LNCaP clone FGC (cell line): Measurements from ENCODE around the gene PACRG.

Experiments used
- DNase-seq: peaks from one replicate; pipeline ENCODE4 v3.0.0-alpha.2; 2011; ENCODE audit warnings: low read depth
- H3K4me3 ChIP-seq: 2 replicates; pipeline ENCODE4 v1.5.1; 2011; ENCODE audit warnings: mild to moderate bottlenecking, low read depth, low read length, control low read depth
- TF ChIP-seq, protein P1 (sequence below): IDR thresholded peaks from 2 replicates; pipeline ENCODE4 v1.5.1; 2012; ENCODE audit warnings: mild to moderate bottlenecking; ENCODE audit not compliant: control insufficient read depth, insufficient read depth; ENCODE audit errors: extremely low read depth

PACRG gene

GRCh38 chr6:163306000-163306399 is 578.2 kb downstream of the PACRG start:
- TF ChIP-seq, protein P1, sequence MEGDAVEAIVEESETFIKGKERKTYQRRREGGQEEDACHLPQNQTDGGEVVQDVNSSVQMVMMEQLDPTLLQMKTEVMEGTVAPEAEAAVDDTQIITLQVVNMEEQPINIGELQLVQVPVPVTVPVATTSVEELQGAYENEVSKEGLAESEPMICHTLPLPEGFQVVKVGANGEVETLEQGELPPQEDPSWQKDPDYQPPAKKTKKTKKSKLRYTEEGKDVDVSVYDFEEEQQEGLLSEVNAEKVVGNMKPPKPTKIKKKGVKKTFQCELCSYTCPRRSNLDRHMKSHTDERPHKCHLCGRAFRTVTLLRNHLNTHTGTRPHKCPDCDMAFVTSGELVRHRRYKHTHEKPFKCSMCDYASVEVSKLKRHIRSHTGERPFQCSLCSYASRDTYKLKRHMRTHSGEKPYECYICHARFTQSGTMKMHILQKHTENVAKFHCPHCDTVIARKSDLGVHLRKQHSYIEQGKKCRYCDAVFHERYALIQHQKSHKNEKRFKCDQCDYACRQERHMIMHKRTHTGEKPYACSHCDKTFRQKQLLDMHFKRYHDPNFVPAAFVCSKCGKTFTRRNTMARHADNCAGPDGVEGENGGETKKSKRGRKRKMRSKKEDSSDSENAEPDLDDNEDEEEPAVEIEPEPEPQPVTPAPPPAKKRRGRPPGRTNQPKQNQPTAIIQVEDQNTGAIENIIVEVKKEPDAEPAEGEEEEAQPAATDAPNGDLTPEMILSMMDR = no peak
- no peak overlapping the region for H3K4me3 ChIP-seq
- no peak for DNase-seq

DNA sequence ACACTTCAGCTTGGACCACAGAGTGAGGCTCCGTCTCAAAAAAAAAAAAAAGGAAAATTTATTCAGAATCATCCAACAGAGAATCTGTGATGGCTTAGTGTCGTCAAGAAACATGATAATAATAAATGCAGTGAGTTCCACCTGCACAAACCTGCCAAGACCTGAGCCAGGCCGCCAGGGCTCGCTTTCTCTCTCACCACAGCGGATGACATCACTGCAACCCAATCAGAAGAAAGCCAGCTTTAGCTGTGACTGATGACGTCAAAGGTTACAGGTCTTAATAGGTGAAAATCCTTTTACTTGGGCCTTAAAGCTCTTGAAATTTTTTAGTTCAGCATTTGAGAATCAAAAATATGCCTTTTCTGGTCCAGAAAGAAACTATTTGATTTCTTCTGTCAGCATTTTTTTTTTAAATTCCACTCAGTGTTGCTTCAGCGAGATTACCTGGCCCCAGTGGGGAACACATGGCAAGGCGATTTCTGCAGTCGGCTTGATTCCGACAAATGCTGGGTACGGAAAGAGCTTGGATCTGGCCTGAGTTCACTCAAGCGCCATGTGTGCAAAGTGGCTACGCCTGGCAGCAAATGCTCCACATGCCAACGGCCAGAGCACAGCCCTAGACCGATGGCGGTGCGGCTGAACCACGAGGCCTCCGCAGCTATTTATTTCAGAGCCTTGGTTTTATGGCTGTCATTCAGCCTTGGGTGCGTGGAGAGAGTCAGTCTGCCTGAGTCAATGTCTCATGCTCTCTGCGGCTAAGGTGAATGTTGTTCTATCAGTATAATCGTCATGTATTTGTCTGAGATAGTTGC is 581.1 kb downstream of the PACRG start:
- DNase-seq = no peak
- no peak overlapping the region for H3K4me3 ChIP-seq
- TF ChIP-seq, protein P1 = no peak

DNA sequence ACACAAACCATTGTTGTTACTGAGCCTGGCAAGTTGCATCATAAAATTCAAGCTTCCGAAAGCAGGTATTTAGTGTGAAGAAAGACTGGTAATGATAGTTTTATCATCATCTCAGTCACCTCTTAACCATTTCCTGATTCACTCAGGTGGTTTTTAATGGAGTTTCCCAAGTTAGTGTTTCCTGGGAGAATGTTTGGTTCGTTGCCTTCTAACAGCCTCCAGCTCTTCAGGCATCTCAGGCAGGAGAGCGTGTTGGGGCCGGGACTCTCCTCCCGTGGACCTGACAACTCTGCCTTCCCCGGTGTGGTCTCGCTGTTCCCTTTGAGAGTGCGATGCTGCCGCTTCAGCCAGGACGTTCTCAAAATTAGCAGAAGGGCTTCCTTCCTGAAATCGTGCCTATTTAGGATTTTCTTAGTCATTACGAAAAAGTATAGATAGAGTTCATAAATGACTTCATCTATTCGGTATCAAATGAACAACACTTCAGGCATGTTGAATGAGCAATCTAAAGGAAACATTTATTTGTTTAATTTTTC is 581.8 kb downstream of the PACRG start:
- no peak for DNase-seq
- H3K4me3 ChIP-seq = no peak overlapping the region
- TF ChIP-seq, protein P1 = no peak

DNA sequence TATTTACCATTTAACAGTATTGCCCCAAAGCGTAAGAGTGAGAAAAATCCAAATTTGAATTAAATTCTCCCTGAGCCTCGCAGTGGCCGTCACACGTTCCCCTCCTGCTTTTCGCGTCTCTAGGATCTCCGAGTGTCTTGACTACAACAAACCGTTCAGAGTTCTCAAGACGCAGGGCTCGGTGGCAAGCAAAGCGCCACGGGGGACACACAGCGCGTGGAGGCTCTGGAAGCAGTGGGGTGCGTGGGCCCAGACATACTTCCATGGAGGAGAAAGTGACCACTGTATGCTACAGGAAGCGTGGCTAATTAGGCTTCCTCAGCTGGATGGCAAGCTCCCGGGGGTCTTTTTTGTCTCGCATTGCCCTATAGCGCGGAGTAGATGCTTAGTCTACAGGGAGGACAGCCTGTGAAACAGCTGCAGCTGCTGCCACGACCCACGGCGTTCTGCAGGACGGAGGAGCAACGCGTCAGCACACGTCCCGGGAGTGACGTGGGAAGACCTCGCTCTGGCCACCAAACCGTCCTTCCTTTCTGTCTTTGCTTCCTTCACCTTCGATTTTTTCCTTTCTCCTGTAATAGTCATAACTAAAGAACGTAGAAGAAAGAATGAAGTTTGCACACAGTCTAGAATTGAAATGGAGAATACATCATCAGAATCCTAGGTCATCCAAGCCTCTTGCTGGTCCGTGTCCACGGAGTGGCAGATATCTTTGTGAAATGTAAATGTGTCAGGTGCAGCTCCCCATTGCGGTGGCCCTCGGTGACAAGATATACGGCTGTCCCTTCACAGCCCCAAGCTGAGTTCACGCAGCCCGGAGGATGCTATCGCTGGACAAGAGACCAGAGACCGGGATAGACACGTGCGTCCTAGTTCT is 582.6 kb downstream of the PACRG start:
- H3K4me3 ChIP-seq = no peak overlapping the region
- TF ChIP-seq, protein P1 = no peak
- no peak for DNase-seq

- no peak for DNase-seq
- H3K4me3 ChIP-seq = no peak overlapping the region
- TF ChIP-seq, protein P1 = no peak
Measured at GRCh38 chr6:163310973-163311383, 583.2 kb downstream of the PACRG start.

DNA sequence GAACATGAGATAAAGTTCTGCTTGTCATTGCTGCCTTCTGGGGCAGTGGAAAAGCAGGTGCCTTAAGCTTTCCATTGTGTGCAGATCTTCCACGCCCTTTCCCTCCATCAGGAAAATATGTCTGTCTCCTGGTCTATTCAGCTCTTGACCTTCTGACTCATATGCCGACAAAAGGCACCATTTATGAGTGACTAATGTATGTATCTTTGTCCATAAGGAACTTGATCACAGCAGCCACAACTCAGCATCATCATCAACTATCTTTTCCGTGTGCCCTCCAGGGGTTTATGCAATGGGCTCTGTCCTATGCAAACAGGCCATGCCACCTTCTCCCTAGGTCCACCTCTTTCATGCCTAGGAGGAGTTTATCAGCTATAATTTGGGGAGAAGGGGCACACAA is 584.1 kb downstream of the PACRG start:
- DNase-seq = no peak
- TF ChIP-seq, protein P1 = no peak
- no peak overlapping the region for H3K4me3 ChIP-seq
